ENCODE results near the gene WDR89.
"Not testable (repeated sequence)": the region's sequence is repeated elsewhere in the genome, so short reads cannot be mapped to it uniquely, and the experiment has no call there.

WDR89 gene

DNA sequence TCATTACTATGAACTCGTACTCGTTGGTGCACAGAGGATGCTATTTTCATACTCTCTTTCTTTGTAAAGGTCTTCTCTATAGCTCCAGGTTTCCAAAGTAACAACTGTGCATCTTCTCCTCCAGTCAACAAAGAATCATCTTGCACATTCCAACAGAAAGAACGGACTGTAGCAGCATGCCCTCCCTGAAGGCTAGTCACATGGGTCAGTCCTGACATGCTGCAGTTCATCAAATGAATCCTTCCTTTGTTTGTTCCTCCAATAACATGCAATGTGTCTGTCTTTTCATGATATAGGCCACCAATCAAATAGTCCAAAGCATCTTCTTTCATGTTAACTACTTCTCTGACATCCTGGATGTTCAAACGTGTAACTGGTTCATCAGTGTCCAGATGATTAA is 42.9 kb downstream of the WDR89 start:
- in situ Hi-C loops (cut with MboI; ENCODE audit: low sequenced_read_pairs): no loop called here

DNA sequence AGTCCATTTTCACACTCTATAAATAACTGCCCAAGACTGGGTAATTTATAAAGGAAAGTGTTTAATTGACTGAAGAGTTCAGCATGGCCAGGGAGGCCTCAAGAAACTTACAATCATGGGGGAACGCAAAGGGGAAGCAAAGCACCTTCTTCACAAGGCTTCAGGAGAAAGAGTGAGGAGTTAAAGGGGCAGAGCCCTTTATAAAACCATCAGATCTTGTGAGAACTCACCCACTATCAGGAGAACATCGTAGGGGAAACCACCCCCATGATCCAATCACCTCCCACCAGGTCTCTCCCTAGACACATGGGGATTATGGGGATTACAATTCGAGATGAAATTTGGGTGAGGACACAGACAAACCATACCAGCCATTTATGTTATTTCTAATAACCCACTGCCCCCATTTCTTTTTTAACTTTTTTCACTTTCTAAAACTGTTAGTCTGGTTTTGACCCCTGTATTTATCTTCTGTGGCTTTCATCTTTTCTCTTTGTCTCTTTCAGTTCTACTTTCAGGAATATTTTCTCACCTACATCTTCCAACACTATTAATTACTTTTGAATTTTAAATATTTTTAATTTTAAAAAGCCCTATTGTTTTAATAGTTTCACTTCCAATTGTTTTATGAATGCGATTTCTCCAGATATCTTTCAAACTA is 44.5 kb downstream of the WDR89 start:
- in situ Hi-C loops (cut with MboI; ENCODE audit: low sequenced_read_pairs): no loop called here

DNA sequence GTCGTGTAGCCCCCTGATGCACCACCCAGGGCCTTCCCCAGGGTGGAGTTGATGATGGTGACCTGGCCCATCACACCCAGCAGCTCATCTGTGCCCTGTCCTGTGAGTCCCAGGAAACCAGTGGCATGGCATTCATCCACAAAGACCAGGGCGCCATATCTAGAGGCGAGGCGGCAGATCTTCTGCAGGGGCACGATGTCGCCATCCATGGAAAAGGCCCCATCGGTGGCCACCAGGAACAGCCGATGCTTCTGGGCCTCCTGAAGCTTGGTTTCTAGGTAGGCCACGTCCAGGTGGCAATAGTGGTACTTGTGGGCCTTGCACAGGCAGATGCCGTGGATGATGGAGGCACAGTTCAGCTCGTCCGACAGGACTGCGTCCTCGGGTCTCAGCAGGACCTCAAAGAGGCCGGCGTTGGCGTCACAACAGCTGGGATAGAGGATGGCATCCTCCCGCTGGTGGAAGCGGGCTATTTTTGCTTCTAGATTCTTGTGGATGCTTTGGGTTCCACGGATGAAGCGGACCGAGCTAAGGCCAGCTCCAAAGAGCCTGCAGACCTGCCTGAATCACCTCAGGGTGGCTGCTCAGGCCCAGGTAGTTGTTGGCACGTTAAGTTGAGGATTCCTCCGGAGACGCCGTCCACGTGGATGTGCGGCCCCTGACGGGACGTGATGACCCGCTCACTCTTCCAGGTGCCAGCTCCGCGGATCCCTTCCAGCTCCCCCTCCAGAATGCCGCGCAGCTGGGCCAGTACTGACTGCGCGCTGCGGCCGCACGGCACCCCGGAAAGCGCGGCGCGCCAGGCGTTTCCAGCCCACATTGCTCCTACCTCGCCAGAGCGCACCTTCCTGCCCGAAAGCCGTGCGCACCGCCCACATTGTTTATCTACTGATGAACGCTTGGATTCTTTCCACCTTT is 47.0 kb downstream of the WDR89 start:
- in situ Hi-C loops (cut with MboI; ENCODE audit: low sequenced_read_pairs): no loop called here

DNA sequence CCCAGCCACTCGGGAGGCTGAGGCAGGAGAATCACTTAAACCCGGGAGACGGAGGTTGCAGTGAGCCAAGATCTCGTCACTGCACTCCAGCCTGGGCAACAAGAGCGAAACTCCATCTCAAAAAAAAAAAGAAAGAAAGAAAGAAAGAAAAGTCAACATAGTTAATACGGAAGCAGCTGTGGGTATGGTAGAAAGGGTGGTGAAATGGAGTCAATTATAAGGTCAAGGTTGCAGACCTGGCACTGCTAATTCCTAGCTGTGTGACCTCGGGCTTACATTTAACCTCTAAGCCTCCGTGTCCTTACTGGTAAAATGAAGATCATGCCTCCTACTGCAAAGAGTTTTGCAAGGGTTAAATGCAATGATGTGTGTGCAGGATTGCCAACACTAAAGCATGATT is 58.6 kb downstream of the WDR89 start:
- in situ Hi-C loops (cut with MboI; ENCODE audit: low sequenced_read_pairs): not testable (repeated sequence)

DNA sequence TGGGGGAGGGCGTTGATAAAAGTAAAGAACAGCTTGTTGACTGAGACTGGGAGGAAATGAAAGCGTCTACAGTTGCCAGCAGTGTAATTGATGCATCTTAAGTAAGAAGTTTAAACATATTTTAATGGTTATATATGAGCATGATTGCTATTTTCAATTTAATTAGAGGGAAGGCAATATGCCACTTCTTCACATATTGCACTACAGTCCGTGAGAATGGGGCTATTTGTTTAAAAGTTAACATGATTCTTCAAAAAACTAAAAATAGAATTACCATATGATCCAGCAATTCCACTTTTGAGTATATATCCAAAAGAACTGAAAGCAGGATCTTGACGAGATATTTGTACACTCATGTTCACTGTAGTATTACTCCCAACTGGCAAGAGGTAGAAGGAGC is 60.2 kb downstream of the WDR89 start:
- in situ Hi-C loops (cut with MboI; ENCODE audit: low sequenced_read_pairs): no loop called here

DNA sequence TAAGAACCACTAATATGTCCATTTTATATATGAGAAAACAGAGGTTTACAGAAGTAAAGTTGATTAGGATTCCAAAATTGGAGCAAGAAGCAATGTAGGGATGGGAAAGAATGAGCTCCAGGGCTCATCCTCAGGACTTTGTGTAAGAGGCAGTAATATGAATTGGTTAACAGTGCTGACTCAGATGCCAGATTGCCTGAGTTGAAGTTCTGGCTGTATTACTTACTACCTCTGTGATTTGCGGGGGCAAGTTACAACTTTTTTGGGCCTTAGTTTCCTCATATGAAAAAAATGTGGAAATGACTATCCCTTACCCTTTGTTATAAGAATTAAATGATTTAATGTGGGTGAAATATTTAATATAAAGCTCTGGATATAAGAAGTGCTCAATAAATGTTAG is 63.4 kb downstream of the WDR89 start:
- in situ Hi-C loops (cut with MboI; ENCODE audit: low sequenced_read_pairs): no loop called here

DNA sequence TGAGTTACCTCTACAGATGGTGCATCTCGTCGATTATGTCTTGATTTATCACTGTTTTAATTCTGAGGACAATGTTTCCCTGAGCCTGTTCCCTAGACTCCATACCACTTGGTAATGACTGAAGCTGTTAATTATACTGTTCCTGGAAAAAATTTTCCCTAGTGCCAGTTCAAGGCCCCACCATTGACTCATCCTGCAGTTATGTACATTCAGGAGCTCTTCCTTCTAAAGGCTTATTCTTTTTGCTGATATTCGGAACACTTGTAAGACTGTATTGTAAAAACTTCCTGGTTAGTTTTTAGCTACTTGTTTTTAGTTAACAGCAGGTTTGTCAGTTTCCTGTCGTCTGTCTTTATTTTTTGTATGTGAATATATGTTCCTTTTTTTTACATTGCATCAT is 68.1 kb downstream of the WDR89 start:
- in situ Hi-C loops (cut with MboI; ENCODE audit: low sequenced_read_pairs): no loop called here

DNA sequence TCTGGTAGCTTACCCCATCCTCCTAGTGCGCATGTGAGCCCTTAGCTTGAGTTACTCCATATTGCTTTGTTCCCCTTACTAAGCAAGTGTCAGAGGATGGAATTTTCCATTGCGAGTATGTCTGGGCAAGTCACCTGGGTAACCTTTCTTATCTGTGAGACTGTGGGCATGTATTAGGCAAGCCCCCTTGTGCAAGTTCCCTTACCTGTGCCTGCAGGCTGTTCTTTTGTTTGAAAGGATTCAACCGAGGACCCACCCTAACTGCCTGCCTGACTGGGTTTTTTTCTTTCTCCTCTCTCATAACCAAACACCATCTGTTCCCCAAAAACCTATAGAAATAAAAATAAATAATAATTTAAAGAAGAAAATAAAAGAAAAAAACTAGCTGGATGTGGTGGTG is 76.2 kb downstream of the WDR89 start:
- in situ Hi-C loops (cut with MboI; ENCODE audit: low sequenced_read_pairs): no loop called here

DNA sequence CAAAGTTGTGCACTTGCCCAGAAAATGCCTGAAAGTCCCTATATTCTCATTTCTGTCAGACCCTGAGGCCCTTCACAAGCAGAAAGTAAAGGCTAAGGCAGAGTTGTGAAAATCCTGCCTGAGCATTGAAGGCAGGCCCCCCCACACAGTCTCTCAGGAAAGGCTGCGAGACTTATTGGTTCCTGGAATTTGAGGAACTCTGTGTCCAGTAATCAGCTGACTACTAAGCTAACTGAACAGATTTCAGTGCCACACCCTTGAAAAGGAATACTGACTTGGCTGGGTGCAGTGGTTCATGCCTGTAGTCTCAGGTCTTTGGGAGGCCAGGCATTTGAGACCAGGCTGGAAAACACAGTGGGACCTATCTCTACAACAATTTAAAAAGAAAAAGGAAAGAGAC is 77.4 kb downstream of the WDR89 start:
- in situ Hi-C loops (cut with MboI; ENCODE audit: low sequenced_read_pairs): no loop called here

DNA sequence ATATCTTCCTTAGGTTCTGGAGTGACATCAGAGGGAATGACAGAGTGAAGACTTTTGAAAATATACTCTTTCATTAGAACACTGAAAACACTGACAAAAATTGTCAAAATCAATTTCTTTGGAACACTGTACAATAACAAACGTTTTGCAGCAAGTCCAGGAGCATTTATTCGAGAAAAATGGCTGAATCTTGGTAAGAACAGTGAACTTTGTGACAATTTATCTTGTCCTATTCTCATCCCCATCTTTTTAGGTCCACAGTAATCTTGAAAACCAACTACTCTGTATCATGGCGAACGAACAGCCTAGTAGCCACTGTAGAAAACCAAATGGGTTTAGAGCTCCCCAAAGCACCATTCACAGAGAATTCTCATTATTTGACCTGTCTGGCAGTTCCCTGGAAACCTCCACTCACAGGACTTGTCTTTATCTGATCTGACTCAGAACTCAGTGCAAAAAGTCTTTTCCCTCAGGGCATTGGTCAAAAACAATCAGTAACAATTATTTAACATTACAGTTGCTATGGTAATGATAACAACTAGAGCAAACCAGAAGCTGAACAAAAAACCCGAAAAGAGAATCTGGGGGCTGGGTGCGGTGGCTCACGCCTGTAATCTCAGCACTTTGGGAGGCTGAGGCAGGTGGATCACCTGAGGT is 78.2 kb downstream of the WDR89 start:
- in situ Hi-C loops (cut with MboI; ENCODE audit: low sequenced_read_pairs): no loop called here

DNA sequence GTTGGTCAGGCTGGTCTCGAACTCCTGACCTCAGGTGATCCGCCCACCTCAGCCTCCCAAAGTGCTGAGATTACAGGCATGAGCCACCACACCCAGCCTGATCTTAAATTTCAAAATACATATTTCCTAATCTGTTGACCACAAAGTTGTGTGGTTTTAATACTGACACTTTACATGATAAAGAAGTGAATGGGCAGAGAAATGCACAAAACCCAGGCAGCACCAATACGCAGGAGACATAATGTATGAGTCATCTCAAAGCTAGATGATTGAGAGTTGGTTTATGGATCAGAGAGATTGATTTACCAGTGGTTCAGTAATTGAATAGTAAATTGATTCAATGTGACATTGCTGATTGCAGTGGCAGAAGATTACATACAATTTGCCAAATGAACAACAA is 79.3 kb downstream of the WDR89 start:
- in situ Hi-C loops (cut with MboI; ENCODE audit: low sequenced_read_pairs): no loop called here

DNA sequence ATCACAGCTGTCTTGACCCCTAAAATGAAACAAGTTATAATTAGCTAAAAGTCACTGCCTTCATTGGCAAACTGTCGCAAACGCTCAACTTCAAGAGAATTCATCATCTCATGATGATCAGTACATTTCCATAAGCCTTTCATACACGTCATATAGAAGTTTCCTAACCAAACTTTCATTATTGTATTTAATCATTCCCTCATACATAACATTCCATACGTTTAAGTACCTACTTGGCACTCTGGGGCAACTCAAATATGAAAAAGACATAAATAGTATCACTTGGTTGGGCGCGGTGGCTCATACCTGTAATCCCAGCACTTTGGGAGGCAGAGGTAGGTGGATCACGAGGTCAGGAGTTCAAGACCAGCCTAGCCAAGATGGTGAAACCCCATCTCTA is 86.1 kb downstream of the WDR89 start:
- in situ Hi-C loops (cut with MboI; ENCODE audit: low sequenced_read_pairs): no loop called here

DNA sequence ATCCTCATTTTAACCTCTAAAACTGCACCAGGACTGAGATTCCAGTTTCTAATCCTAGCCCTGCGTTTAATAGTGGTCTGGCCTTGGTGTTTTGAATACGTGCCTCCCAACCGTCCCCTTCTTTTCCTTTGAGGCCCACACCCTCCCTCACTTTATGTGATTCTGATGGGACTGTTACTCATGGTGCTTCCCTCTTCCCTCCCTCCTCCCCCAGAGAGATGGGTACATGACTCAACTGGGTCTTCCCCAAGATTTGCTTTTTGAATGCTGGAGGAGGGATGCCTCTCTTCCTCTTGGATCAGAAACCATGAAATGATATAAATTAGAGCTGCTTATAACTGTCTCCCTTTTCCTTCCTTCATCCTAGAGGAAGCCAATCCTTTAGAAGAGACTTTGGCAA is 90.3 kb downstream of the WDR89 start:
- in situ Hi-C loops (cut with MboI; ENCODE audit: low sequenced_read_pairs): no loop called here

DNA sequence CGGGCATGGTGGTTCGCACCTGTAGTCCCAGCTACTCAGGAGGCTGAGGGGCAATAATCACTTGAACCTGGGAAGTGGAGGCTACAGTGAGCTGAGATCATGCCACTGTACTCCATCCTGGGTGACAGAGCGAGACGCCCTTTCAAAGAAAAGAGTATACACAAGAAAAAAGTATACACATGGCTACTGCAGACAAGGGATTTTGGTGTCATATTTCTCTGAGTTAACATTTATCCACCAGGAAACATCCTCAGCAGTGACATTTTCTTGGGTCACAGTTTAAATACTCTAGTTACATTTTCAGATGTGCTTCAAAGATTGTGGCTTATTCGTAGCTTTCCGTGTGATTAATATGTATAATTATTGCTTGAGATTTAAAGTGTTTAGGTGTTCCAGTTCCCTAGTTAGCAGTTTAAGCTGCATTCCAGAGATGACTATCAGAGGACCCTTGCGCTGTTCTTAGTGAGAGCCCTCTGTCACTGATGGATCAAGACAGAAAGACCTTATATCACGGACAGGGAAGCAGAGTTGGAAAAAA is 93.8 kb downstream of the WDR89 start:
- in situ Hi-C loops (cut with MboI; ENCODE audit: low sequenced_read_pairs): no loop called here

All from hTERT RPE-1 (cell line).